DMS153 treated with DMSO at 0.1 percent for 48 hours (cell line): ENCODE measurements around the gene FBLN1.
A peak's percentile ranks its signal among the peaks of the same experiment; 100 is the strongest.
"Not testable (repeated sequence)": the region's sequence is repeated elsewhere in the genome, so short reads cannot be mapped to it uniquely, and the experiment has no call there.

ENCODE experiments used
- DNase-seq: peaks from one replicate; lab custom pipeline; 2025; ENCODE audit not compliant: unreplicated experiment; lab: John Stamatoyannopoulos, UW

Gene FBLN1

DNA sequence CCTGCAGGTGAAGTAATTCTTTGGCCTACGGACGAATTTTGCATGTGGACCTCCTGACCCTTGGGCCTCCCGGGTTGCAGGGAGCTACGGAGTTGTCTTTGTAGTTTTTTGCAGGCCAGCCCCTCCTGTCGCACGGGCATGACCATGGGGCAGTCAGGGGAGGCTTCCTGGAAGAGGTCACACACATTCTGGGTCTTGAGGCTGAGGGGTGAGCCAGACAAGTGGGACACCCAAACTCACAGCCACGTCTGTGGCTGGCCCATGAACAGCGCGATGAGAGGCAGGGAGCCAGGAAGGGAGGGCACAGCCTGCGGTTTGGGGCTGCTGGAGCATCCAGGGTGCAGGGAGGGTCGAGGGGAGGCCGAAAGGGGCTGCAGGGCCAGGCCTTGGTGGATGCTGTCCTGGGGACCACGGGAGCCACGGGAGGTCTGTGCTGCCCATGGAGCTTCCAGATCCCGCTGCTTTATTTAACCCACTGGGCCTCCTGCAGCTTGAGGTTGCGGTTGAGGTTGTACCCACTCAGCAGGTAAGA lies 78.9 kb downstream of the FBLN1 start:
- DNase-seq: no peak

DNA sequence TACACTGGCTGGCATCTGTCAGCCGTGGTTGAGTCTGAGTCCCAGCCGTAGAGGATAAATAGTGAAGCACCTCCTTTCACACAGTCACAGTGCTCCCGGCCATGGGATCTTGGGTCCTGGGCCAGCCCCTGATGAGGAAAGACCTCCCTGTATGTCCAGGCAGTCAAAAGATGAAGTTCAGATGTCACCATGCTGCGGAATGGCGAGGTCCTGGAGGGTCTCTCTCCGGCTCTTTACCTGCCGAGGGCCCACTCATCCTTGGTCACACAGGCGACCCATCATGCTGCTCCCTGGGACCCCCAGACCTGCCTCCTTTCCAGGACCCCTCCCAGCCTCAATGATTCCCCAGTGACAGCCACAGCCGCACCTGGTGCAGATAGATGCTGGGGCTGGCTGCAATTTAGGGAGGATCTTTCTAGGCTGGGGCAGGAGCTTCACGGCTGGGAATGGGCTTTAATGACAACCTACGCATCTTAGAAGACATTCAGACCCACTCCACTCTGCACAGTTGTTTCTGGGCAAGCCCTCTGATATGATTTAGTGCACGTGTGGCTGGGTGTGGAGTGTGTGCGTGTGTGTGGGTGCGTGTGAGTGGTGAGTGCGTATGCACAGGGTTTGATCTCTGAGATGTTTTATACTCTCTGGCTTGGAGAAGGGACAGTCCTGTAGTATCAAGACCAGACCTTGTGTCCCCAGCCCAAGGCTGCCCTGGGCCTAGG lies 79.7 kb downstream of the FBLN1 start:
- DNase-seq: no peak

- no peak for DNase-seq
Observed at GRCh38 chr22:45582955-45583320, 80.3 kb downstream of the FBLN1 start.

DNA sequence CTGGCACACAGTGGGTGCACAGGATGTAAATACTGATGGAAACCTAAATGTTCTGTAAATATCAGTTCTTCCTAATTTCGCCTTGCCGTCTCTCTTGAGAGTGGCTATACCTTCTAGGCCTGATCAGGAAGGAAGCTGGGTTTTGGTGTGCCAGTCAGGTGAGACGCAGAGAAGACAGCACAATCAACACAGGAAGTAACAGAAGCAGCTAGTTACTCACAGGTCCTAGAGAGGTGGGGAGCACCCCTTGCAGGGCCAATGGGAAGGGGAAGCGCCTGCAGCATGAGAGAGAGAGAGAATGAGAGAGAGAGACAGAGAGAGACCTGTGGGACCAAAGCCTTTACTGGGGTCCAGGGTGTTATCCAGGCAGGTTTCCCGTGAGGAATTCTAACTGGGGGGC lies 80.8 kb downstream of the FBLN1 start:
- no peak for DNase-seq

GRCh38 chr22:45584121-45584570 lies 81.5 kb downstream of the FBLN1 start:
- DNase-seq: no peak

DNA sequence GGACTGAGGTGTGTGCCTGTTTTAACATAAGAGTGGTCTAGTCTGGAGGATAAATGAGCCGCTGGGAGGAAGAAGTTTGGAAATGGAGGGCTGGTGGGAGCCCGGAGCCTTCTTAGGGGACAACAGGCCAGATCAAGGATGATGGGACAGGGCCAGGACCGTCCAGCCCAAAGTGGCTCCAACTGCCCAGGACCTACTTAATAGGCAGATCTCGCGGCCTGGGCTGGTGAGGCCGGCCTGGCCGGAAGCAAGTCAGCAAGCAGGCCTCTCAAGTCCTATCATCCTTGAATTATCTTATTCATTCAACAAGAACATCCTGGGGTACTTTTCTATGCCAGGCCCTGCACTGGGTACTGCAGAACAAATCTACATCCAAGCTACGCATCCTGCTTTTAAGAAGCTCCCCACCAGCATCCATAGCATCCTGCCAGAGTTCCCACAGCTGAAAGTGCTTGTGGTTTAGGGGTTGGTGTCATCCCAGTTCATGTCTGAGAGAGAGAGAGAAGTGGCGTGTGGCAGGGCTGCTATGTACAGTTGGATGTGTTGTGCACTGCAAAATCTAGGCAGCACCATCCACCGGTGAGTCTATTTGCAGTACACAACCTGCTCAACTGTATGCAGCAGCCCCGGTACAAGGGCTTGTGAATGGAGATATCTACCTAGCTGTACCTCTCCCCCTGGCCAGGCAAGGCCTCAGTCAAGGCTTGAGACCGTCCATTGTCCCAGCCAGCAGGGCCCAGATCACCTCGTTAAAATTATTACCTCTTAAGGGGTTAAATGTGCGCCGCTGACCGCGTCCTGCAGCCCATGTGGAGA lies 82.1 kb downstream of the FBLN1 start:
- no peak for DNase-seq

DNA sequence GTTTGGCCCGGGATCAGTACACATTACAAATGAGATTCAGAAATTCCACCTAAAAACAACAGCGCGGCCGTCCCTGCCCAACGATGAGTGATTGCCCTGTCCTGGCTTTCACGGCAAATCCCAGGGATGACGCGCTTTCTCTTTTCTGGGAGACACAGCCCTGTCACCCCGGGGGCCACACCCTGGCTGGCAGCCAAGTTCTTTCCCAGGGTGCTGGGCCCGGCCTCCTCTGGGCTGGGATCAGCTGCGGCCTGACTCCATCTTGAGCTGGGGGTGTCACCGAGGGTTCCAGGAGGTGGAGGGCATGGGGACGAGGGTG lies 82.7 kb downstream of the FBLN1 start:
- DNase-seq: no peak

DNA sequence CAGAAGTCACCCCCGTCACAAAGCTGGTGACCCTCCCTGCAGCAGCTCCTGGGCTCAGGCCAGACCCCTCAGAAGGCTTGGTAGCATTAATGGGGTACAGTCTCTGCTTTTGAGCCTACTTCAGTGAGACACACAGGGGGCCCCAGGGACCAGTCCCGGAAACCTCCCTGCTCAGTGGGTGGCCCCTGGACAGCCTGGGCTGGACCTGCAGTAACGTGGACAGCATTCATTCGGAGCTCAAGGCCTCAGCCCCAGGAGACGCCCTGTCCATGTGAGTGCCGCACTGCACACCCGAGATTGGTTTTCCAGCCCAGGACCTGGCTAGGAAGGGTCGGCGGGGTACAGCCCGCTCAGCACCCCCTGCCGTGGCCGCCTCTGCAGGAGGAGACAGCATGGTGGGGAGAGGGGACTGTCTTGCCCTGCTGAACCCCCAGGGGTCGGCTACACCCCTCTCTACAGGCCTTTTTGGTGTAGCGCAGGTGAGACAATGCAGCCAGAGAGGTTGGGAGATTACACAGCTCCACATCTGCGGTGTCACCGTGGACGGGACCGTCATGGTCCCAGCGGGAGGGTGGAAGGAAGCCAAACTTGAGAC lies 83.4 kb downstream of the FBLN1 start:
- DNase-seq: no peak

GRCh38 chr22:45586651-45587405 lies 84.1 kb downstream of the FBLN1 start:
- DNase-seq: no peak

- no peak for DNase-seq
Observed at GRCh38 chr22:45587638-45588505, 85.2 kb downstream of the FBLN1 start.

DNA sequence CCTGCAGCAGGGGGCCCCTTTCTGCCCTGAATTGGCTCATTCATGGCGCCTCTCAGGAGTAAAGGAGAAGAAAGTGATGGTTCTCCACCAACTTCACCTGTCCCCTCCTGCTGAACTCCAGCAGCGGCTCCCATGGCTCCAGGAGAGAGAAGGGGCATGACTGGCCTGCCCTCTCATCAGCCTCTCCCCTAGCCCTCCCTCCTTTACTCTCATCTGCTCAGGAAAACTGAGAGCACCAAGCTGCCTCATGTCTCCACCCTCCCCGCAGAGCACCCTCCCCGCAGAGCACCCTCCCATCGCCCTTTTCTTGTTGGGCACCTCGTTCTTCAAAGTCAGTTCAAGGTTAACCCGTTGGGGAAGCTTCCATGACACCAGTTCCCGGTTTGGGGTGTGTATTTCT lies 86.9 kb downstream of the FBLN1 start:
- no peak for DNase-seq

- no peak for DNase-seq
Observed at GRCh38 chr22:45590262-45590661, 87.6 kb downstream of the FBLN1 start.

- not testable (repeated sequence) for DNase-seq
Observed at GRCh38 chr22:45591633-45592213, 89.0 kb downstream of the FBLN1 start.

DNA sequence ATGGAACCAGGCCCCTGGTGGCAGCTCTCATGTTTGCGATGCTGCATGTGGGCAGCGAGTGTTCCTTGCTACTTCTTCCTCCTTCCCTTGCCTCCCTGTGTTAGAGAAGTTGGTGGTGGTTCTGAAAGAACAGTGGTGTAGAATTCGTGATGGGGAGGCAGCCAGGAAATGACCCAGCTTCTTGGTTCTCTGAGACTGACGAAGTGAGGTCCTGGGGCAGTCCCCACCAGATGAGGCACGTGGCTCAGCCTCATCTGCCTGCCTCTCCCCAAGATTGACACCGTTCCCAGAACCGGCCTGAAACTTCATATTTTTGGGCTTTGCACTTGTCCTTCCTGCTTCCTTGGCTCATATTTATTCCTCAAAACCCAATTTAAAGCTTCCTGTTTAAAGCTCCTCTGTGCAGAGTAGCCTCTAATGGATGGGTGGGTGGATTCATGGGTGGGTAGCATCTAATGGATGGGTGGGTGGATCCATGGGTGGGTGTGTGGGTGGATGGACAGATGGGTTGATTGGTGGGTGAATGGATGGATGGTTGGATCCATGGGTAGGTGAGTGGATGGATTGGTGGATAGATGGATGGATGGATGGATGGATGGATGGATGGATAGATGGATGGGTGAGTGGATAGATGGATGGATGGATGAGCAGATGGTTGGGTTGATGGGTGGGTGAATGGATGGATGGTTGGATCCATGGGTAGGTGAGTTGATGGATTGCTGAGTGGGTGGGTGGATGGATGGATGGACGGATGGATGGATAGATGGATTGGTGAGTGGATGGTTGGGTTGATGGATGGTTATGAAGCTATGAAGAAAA lies 91.6 kb downstream of the FBLN1 start:
- DNase-seq: no peak

GRCh38 chr22:45597460-45598192 lies 94.9 kb downstream of the FBLN1 start:
- peak; percentile 61 for DNase-seq

- DNase-seq: no peak
Observed at GRCh38 chr22:45598596-45599217, 96.0 kb downstream of the FBLN1 start.

DNA sequence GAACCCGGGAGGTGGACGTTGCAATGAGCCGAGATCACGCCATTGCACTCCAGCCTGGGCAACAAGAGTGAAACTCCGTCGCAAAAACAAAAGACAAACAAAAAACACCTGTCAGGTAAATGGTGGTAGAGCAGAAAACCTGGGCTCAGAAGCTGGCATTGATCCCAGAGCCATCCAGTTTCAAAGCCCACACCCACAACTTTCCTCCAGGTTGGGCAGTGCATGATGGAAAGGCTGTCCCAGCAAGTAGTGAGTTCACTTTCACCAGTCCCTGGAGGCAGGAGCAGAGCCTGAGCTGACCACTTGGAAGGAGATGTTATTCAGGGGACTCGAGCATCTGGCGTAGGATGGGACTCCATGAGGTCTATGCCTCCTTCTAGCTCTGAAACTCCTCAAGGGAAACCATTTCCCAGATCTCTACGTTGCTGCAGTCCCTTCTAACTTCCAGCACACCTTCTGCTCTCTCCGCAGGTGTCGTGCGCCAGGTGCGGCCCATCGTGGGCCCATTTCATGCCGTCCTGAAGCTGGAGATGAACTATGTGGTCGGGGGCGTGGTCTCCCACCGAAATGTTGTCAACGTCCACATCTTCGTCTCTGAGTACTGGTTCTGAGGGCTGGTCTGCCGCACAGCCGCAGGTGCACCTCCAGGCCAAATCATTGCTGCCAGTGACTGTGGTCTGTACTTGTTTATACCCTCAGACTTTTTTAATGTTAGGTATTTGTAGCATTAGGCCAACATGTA lies 97.3 kb downstream of the FBLN1 start:
- DNase-seq: peak; percentile 62
